HepG2 (cell line): Measurements from ENCODE around the gene SLC6A7. TPM values are rescaled to one million over a fixed set of nuclear protein-coding genes. Genes with fewer than 3 reads are reported as not detected.
A peak's percentile ranks its signal among the peaks of the same experiment; 100 is the strongest.

ENCODE experiments used
- ATAC-seq: fragments of 200-7000 bp; cut with Tn5 transposase; 3 replicates; pipeline ENCODE4 v1.9.1; 2020; ENCODE audit warnings: mild to moderate bottlenecking, moderate library complexity
- BruUV-seq: library from RNA; stranded (reverse); fragments of 400-500 nt; replicated peaks from 2 replicates; lab custom pipeline; 2021; lab: Mats Ljungman, UMichigan
- CTCF ChIA-PET: fragments of 300-600 bp; formaldehyde crosslinking; extraction: SDS; loops from one replicate; lab custom pipeline; 2021; ENCODE audit warnings: low total read pairs, inconsistent platforms, low intra/inter-chr PET ratio; lab: Yijun Ruan, JAX
- POLR2A ChIA-PET: fragments of 350-600 bp; sonication (Branson Sonifier 250); formaldehyde crosslinking; loops from one replicate; lab custom pipeline; 2020; ENCODE audit warnings: antibody characterized with exemption, inconsistent platforms; lab: Yijun Ruan, JAX
- DNase-seq: peaks from one replicate; pipeline ENCODE4 v3.0.0-alpha.2; 2015; ENCODE audit warnings: low spot score
- FAIRE-seq: peaks from 3 replicates; lab custom pipeline; 2011; peaks lifted over from hg19 to GRCh38; lab: Jason Lieb, UNC
- H2AFZ ChIP-seq: one replicate; pipeline ENCODE4 v1.6.1; 2011; ENCODE audit warnings: low read length, inconsistent platforms
- H3K27ac ChIP-seq: fragments of 300-600 bp; 3 replicates; pipeline ENCODE4 v1.8.0; 2011; ENCODE audit warnings: mixed run types, mild to moderate bottlenecking, mixed read lengths, low read length, inconsistent platforms; ENCODE audit not compliant: insufficient read depth; ENCODE audit errors: extremely low read length
- H3K27me3 ChIP-seq, 2 experiments: fragments of 200-600 bp in 1 of 2; 2 replicates in 1 of 2; 3 replicates in 1 of 2; pipeline versions ENCODE4 v1.6.0 to v1.8.0; 2011; ENCODE audit warnings: low read length in 2 of 2, mild to moderate bottlenecking in 2 of 2, moderate library complexity in 2 of 2, inconsistent platforms in 1 of 2; ENCODE audit not compliant: insufficient read depth in 2 of 2, control insufficient read depth in 1 of 2
- H3K36me3 ChIP-seq, 2 experiments: fragments of 200-600 bp in 1 of 2; replicated peaks in 1 of 2; 2 replicates in 1 of 2; 3 replicates in 1 of 2; pipeline versions ENCODE4 v1.5.1 to v1.8.0; 2011; ENCODE audit warnings: low read length in 2 of 2, inconsistent platforms in 1 of 2; ENCODE audit not compliant: insufficient read depth in 2 of 2, control insufficient read depth in 1 of 2
- H3K4me1 ChIP-seq: 2 replicates; pipeline ENCODE4 v1.5.1; 2012; ENCODE audit warnings: low read length, inconsistent platforms; ENCODE audit not compliant: insufficient read depth
- H3K4me2 ChIP-seq: 2 replicates; pipeline ENCODE4 v1.6.0; 2011; ENCODE audit warnings: low read depth, low read length, inconsistent platforms
- H3K4me3 ChIP-seq, 3 experiments: fragments of 200-600 bp in 1 of 3; sonication (generic), shearing (Covaris generic) in 1 of 3; replicated peaks in 1 of 3; 2 replicates each; pipeline ENCODE4 v1.5.1; 2011 to 2016; ENCODE audit warnings: low read length in 3 of 3, inconsistent platforms in 2 of 3, low read depth in 2 of 3, mild to moderate bottlenecking in 2 of 3, control low read depth in 1 of 3, mixed read lengths in 1 of 3; ENCODE audit not compliant: insufficient read depth in 1 of 3
- H3K79me2 ChIP-seq: one replicate; pipeline ENCODE4 v1.6.1; 2011; ENCODE audit warnings: low read length, inconsistent platforms; ENCODE audit not compliant: insufficient read depth
- H3K9ac ChIP-seq: 2 replicates; pipeline ENCODE4 v1.6.0; 2011; ENCODE audit warnings: mild to moderate bottlenecking, low read depth, low read length, inconsistent platforms; ENCODE audit not compliant: insufficient read depth
- H3K9me3 ChIP-seq: 2 replicates; pipeline ENCODE4 v1.5.1; 2012; ENCODE audit warnings: mild to moderate bottlenecking, low read length
- H4K20me1 ChIP-seq: 2 replicates; pipeline ENCODE4 v1.6.0; 2011; ENCODE audit warnings: inconsistent platforms, mild to moderate bottlenecking, low read length, moderate library complexity; ENCODE audit not compliant: insufficient read depth
- NFYB ChIP-seq: sonication (generic); formaldehyde crosslinking; IDR thresholded peaks from 2 replicates; pipeline ENCODE4 v1.4.0; 2020; ENCODE audit warnings: missing genetic modification reagents
- POLR2A ChIP-seq, 2 experiments: IDR thresholded peaks; 2 replicates each; pipeline ENCODE4 v1.6.1; 2011; ENCODE audit warnings: low read depth in 2 of 2, low read length in 2 of 2, mild to moderate bottlenecking in 1 of 2, moderate library complexity in 1 of 2; ENCODE audit not compliant: insufficient read depth in 1 of 2
- RAD21 ChIP-seq: fragments of 450-650 bp; formaldehyde crosslinking; IDR thresholded peaks from 2 replicates; pipeline ENCODE4 v1.5.0; 2020; ENCODE audit warnings: mild to moderate bottlenecking
- TAF1 ChIP-seq: sonication (generic); formaldehyde crosslinking; IDR thresholded peaks from 2 replicates; pipeline ENCODE4 v1.4.0; 2020; ENCODE audit warnings: missing genetic modification reagents
- TCF12 ChIP-seq, 2 experiments: fragments of 450-650 bp in 1 of 2; sonication (generic) in 1 of 2; formaldehyde crosslinking in 1 of 2; IDR thresholded peaks; 2 replicates each; pipeline versions ENCODE4 v1.6.1 to v1.8.0; 2017 to 2022; ENCODE audit warnings: antibody characterized with exemption in 1 of 2, mild to moderate bottlenecking in 1 of 2, missing genetic modification reagents in 1 of 2, moderate library complexity in 1 of 2
- XRCC5 ChIP-seq: fragments of 200-400 bp; formaldehyde crosslinking; optimal IDR thresholded peaks from 2 replicates; pipeline ENCODE3; 2017; ENCODE audit warnings: mild to moderate bottlenecking, low read length
- ZFP36 ChIP-seq: fragments of 150-350 bp; IDR thresholded peaks from 2 replicates; pipeline ENCODE4 v1.6.1; 2018; ENCODE audit warnings: borderline replicate concordance, low read length, low read depth; ENCODE audit not compliant: partially characterized antibody
- WGBS: methylation state at CpG from one replicate; pipeline ENCODE4 v1.1.6; 2017; ENCODE audit warnings: low lambda C conversion rate; 5-methylcytosine and 5-hydroxymethylcytosine counted together
- in situ Hi-C: cut with HindIII; loops from 2 replicates; pipeline ENCODE4 v1.10.0; 2017; ENCODE audit warnings: low pct_unique_long_range_greater_than_20kb; ENCODE audit not compliant: extremely low pct_ligation_motif_present
- intact Hi-C: fragments of 100-400 bp; cut with micrococcal nuclease; formaldehyde crosslinking; loops from one replicate; pipeline ENCODE4 v1.10.0; 2022; ENCODE audit not compliant: unreplicated experiment
- polyA plus RNA-seq, 8 experiments: library from polyadenylated mRNA; depleted of rRNA in 3 of 8; stranded (reverse) in 7 of 8; unstranded in 1 of 8; fragments of >200 nt; fragmentation: Illumina TruSeq in 4 of 8; extraction: Trizol in 4 of 8; gene quantifications; 2 replicates each; pipeline versions ENCODE4 v1.2.1 to v1.2.3, GENCODE V29; 2011 to 2016; ENCODE audit warnings: low read depth in 4 of 8, missing spikeins in 1 of 8, mixed read lengths in 1 of 8; ENCODE audit not compliant: insufficient read depth in 1 of 8
- total RNA-seq, 5 experiments: library from RNA; depleted of rRNA; stranded (reverse); fragments of >200 nt; fragmentation: Illumina TruSeq; extraction: Trizol; gene quantifications; 2 replicates each; pipeline ENCODE4 v1.2.3, GENCODE V29; 2016; ENCODE audit warnings: low read depth in 1 of 5
- TF ChIP-seq, protein P1 (sequence below): sonication (generic); formaldehyde crosslinking; IDR thresholded peaks from 2 replicates; pipeline ENCODE4 v1.5.1; 2020; ENCODE audit warnings: mild to moderate bottlenecking, missing genetic modification reagents, moderate library complexity

SLC6A7 gene
- total and polyA plus RNA-seq, 2 of the 13 experiments (the other 11 are each of a cell fraction or from before 2014, with no cell fraction given): not detected

DNA sequence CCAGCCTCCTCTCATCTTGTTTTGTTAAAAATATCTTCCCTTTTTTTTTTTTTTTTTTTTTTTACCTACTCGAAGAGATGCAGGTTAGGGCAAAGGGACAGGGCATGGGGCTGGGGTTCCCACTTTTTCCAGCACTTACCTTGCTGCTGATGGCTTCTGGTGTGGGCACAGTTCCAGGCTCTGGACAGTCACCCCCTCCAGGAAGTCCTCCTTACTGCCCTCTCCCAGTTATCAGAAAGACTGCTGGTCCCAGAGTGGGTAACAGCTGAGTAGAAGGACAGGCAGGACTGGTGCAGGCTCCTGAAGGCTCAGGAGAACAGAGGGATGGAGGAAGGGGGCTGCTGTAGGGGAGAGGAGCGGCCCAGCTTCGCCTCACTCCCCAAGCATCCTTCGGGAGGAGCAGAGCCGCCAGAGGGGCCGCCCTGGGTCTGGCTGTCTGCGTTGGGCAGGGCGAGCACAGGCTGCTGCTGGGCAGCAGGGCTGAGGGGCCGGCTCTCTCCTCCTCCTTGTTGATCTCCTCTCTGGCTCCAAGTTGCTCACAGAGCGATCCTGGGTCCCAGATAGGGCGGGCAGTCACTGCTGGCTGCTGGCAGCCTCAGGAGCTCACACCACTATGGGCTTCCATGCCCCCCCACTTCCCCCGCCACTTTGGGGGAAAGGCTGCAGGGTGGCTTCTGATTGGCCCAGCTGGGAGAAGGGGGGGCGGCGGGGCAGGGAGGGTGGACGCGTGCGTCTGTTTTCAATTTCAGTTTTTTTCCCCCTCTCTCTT is 34.4 kb upstream of the SLC6A7 start, which contains the start of gene PDGFRB:
Gene PDGFRB (minus strand): TSS at position 588 of the 769 bp plus-strand sequence. CDS start 18,798 bp downstream, outside the sequence.
- H3K27ac ChIP-seq: no peak within 1 kb of the TSS
- peaks cover 77% of the 10 kb centered on the region for H3K4me1 ChIP-seq
- in situ Hi-C loops (no loop called here), intact Hi-C loops (no loop called here)
- FAIRE-seq: no peak
- no peaks in the 10 kb centered on the region for H3K36me3 ChIP-seq
- DNase-seq: no peak
- no peaks in the 10 kb centered on the region for H3K9me3 ChIP-seq
- peak; percentile 13; the same call in 2 of the 3 replicates for ATAC-seq
- H3K27me3 ChIP-seq: peaks cover 2 to 35% of the 10 kb centered on the region in 2 experiments; a peak in 3 of 5 replicates
- CTCF ChIA-PET: no interaction called here
- no peak within 1 kb of the TSS; a peak in 1 of 6 replicates for H3K4me3 ChIP-seq
- H3K4me2 ChIP-seq: peak within 1 kb of the TSS; percentile 33; the same call in 1 of the 2 replicates
- no peak within 1 kb of the TSS for H2AFZ ChIP-seq
- TF ChIP-seq, protein P1, sequence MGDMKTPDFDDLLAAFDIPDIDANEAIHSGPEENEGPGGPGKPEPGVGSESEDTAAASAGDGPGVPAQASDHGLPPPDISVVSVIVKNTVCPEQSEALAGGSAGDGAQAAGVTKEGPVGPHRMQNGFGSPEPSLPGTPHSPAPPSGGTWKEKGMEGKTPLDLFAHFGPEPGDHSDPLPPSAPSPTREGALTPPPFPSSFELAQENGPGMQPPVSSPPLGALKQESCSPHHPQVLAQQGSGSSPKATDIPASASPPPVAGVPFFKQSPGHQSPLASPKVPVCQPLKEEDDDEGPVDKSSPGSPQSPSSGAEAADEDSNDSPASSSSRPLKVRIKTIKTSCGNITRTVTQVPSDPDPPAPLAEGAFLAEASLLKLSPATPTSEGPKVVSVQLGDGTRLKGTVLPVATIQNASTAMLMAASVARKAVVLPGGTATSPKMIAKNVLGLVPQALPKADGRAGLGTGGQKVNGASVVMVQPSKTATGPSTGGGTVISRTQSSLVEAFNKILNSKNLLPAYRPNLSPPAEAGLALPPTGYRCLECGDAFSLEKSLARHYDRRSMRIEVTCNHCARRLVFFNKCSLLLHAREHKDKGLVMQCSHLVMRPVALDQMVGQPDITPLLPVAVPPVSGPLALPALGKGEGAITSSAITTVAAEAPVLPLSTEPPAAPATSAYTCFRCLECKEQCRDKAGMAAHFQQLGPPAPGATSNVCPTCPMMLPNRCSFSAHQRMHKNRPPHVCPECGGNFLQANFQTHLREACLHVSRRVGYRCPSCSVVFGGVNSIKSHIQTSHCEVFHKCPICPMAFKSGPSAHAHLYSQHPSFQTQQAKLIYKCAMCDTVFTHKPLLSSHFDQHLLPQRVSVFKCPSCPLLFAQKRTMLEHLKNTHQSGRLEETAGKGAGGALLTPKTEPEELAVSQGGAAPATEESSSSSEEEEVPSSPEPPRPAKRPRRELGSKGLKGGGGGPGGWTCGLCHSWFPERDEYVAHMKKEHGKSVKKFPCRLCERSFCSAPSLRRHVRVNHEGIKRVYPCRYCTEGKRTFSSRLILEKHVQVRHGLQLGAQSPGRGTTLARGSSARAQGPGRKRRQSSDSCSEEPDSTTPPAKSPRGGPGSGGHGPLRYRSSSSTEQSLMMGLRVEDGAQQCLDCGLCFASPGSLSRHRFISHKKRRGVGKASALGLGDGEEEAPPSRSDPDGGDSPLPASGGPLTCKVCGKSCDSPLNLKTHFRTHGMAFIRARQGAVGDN (CRISPR knock-in tag): peak; percentile 30
- peak; percentile 43 for TF ChIP-seq ZFP36
- TF ChIP-seq RAD21 (CRISPR knock-in tag): no peak
- no peak for TF ChIP-seq TAF1 (CRISPR knock-in tag)
- TF ChIP-seq NFYB: 0 out of 2 replicates have a peak, but pooled peaks have one; percentile 12
- TF ChIP-seq XRCC5: peak; percentile 11
- no peak for TF ChIP-seq POLR2A (IDR thresholded peaks at IDR 0.05; ENCODE audit: insufficient read depth in 1 of 2, low read depth in 2 of 2, low read length in 2 of 2)
- no peak for TF ChIP-seq TCF12 (IDR thresholded peaks at IDR 0.05)
- TF ChIP-seq TCF12 (CRISPR knock-in tag; IDR thresholded peaks at IDR 0.05): no peak
- POLR2A ChIA-PET: interaction anchor here (5.2 kb wide), 1 partner anchor 17 kb away, joined by 31 read pairs; no protein-coding TSS in a partner anchor
- H4K20me1 ChIP-seq: no peaks in the 10 kb centered on the region
- H3K79me2 ChIP-seq: no peaks in the 10 kb centered on the region
- H3K9ac ChIP-seq: no peak within 1 kb of the TSS
- WGBS: 27% methylated on average over 13 of the region's 17 CpGs
- no TSS peak for BruUV-seq
